Measurements from ENCODE around the gene SMIM29.

Gene SMIM29

DNA sequence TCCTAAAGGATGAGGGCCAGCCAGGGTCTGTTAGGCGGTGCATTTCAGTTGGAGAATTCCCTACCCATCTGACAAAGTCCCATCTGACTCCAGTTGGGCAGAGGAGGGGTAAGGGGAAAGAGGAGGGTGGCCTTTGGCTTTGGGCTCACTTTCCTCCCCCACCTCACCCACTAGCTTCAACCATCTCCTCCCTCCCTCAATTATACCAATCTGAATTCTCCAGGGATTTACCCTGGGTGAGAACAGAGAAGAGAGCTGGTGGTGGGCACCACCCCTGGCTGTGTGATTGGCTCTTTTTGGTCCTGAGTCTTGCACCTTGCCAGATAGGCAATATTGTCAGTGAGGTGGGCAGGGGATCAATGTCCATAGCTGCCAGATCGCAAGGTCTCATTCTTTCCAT is 8.9 kb downstream of the SMIM29 start:
- no peak for DNase-seq

DNA sequence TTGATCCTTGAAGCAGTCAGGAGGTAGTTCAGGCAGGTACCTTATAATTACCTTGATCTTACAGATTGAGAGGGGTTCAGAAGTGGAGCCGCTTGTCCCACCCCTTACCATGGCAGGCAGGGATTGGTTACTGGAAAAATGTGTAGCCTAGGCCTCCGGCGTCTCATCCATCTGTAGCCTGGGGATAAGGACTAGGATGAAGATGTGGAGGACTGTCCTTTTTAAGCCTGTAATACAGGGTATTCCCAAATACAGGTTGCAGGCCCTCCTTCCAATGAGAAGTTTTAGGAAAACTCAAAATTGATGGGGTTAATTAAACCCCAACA is 9.3 kb downstream of the SMIM29 start:
- DNase-seq: no peak

GRCh38 chr6:34238585-34239499 is 10.0 kb downstream of the SMIM29 start:
- DNase-seq: no peak

DNA sequence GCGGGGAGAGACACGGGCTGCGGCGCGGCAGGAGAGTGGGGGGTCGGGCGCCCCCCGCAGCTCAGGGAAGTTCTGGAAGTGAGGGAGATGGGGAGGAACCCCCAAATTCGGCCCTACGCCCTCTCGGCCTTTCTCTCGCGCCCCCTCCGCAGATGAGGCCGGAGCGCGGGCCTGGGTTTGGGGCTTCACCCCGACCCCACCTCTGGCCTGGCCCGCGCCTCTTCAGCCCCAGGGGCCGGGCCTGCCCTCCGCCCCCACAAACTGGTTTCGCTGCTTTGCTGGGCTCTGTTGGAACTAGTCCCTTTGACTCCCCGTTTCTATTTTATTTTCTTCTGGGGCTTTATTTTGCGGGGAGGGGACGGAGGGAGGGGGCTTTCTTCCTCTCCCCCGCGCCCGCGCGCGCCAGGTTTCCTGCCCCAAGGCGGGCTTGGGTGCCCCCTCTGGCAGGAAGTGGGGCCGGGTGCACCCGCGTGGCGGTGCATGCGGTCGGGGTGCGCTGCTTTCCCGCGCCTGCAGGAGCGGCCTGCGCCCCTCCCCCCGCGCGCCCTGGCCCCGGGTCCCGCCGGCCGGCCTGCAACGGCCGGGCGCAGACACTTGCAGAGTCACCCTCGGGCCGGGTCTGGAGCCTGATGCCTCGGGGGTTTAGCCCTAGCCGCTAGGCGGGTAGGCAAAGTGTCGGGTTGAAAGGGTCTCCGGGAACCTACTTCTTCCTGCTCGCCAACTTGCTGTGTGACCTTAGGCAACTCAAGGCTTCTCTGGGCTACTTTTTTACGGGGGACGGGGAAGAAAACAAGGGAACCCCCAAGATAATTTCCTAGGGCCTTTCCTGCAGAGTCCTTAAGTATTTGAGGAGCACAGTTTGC is 10.9 kb downstream of the SMIM29 start:
- DNase-seq: peak; percentile 51

GRCh38 chr6:34237316-34237721 is 11.5 kb downstream of the SMIM29 start:
- no peak for DNase-seq

DNA sequence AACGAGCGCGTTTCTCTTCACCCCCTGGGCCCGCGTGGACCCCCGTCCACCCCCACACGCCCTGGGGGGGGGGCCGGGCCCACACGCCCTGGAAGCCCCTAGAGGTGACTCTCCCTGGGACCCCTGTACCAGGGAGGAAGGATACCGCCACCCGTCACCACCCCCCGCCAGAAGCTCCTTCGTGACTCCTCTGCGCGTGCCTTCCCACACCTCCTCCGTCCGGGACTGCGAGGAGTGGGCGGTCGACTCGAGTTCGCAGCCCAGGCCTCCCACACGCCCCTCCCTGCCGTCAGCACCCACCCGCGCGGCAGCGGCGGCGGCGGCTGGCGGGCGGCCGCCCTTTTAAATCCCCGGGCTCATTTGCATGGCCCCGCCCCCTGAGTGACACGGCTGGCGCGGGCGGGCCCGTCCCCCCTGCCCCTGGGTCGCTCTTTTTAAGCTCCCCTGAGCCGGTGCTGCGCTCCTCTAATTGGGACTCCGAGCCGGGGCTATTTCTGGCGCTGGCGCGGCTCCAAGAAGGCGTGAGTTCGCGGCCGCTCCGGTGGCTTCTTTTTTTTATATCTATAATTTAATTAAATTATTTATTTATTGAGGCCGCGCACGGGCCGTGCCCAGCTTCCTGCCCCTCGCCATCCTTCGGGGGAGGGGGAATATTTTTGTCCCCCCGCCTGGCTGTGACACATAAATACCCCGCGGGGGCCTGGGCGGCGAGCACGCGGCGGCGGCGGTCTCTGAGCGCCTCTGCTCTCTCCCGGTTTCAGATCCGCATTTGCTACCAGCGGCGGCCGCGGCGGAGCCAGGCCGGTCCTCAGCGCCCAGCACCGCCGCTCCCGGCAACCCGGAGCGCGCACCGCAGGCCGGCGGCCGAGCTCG is 12.1 kb downstream of the SMIM29 start, which contains the start of gene HMGA1:
TSS of gene HMGA1 (plus strand) at position 431 of the 873 bp plus-strand sequence. CDS start 3,908 bp downstream, outside the sequence.
- DNase-seq: peak; percentile 89

DNA sequence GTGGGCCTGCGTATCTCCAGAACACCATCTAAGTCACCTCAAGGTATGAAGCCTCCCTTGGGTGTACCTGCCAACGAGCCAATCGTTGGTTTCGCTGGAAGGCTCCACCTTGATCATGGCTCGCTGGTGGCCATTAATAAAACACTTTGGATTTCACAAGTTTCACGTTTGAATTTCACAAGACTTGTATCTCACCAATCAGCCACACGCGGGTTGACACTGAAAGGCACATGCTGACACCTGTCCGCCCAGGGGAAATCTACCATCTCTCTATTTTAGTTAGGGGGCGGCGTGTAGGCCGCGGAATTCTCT is 12.7 kb downstream of the SMIM29 start:
- DNase-seq: peak; percentile 39

GRCh38 chr6:34235307-34236130 is 13.3 kb downstream of the SMIM29 start:
- DNase-seq: peak; percentile 95

- no peak for DNase-seq
These were observed 14.0 kb downstream of the SMIM29 start for GRCh38 chr6:34234667-34235306.

DNA sequence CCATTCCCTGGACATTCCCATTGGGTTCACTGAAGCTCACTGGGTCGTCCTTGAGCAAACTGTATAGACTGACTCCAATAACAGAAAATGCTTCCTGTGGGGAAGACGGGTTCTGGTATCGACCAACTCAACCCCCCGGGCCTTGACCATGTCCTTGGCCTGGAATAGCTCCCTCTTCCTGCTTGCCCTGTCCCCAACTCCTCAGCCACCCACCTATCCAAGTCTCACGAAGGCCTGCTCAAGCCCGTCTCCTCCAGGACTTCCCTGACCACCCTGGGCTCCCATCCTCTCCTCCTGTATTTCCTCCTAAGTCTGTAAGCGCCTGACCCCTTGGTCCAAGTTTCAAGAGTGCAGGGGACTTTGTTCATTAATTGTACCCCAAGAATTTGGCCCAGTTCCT is 14.9 kb downstream of the SMIM29 start:
- no peak for DNase-seq

GRCh38 chr6:34232901-34233300 is 15.9 kb downstream of the SMIM29 start:
- no peak for DNase-seq

GRCh38 chr6:34231566-34232336 is 17.1 kb downstream of the SMIM29 start:
- DNase-seq: no peak

DNA sequence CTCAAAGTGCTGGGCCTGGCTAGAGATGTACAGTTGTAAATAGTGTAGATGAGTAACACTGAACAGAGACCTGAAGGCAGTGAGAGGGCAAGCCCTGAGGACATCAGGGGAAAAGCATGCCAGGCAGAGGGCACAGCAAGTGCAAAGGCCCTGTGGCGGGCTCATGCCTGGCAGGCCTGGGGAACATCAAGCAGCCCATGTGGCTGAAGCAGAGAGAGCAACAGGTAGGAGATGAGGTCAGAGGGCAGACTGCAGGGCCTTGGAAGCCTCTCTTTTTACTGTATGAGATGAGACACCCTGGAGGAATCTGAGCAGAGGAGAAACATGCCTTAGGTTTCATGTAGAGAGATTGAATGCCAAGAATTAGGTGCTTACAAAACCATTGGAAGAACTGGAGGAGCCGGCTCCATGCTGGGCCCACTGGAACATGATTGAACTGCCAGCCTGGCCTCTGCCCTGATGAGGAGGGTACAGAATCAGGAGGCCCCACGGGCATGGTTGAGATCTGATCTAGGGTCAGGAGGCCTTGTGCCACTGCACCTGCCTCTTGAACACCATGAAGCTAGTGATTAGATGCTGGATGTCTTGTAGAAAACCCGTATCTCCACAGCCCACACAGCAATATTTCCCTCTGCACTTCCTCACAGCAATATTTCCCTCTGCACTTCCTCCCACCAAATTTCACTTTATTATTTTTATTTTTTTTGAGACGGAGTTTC is 18.0 kb downstream of the SMIM29 start:
- no peak for DNase-seq

DNA sequence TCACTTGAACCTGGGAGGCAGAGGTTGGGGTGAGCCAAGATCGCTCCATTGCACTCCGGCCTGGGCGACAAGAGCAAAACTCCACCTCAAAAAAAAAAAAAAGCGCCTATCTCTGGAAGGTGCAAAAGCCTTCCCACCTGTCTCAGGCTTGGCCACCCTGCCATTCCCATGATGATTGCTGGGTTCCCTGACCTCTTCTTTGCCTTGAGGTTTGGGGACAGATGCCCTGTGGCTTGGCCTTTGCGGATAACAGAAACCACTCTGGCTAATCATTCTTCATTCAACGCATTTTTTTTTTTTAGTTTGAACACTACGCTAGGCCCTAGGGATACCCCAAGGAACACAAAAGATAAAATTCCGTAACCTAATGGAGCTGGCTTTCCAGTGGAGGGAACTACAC is 18.9 kb downstream of the SMIM29 start:
- no peak for DNase-seq

GRCh38 chr6:34227761-34228421 is 20.9 kb downstream of the SMIM29 start:
- DNase-seq: no peak

DNA sequence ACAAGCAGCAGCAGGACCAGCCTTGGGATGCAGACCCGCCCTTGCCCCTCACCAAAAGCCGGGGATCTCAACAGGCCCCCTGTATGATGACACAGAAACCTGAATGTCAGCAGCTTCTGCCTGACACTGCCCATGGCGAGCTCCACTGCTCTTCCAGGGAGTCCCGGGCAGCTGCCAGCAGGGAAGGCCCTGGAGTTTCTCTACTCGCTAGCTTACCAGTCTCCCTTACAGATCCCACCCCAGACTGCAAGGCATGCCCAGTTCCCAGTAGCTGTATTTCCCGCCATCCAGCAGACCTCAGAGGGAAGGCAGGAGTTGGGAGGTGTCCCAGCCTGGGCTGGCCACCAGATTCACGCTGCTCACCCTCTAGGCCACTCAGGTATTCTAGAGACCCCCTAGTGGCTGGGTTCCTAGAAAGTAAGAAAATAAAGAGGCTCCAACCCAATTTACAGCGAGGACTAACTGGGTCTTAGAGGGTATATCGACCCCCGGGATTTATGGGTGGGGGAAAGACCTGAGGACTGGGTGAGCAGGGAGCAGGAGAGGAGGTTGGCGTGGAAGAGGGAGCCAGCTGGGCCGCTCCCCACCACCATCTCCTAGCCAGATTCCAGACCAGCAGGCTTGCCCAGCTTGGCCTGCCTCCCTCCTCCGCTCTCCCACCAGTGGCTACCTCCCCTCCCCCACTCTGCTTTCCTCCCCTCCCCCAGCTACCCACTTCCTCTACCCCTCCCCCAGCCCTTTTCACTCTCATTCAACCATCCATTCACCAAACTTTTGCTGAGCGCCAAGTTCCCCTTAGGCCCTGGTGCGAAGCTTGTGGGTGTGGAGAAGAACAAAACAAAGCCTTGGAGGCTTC is 21.8 kb downstream of the SMIM29 start:
- DNase-seq: no peak

DNA sequence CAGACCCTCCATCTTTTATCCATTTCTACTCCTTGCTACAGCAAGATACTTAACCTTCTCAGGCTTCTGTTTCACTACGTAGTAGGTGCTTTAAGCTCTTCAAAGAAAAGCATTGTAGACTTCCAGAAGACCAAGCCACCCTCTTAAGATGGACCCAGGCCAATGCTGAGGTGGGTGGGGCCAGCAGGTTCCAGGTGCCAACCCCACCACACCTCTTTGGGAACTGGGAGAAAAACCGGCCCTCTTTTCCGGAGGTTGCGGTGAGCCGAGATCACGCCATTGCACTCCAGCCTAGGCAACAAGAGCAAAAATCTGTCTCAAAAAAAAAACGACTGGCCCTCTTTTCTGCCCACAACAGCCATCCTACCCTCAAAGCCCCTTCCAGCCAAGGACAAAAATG is 22.7 kb downstream of the SMIM29 start:
- no peak for DNase-seq

- DNase-seq: no peak
These were observed 23.3 kb downstream of the SMIM29 start for GRCh38 chr6:34225551-34225950.
